Fibroblast of skin of scalp (primary cell): ENCODE measurements around the gene COL4A1. TPM values are rescaled to one million over a fixed set of nuclear protein-coding genes. Genes with fewer than 3 reads are reported as not detected.

Experiments
- DNase-seq: peaks from one replicate; pipeline ENCODE4 v3.0.0-alpha.2; 2013
- polyA plus RNA-seq, 2 experiments: library from polyadenylated mRNA; unstranded; fragments of 120-200 nt; gene quantifications; one replicate each; pipeline ENCODE4 v1.2.1, GENCODE V29; 2013; ENCODE audit not compliant: insufficient read length in 2 of 2

The COL4A1 gene
- 1,862 TPM for polyA plus RNA-seq (2013, experiment 1 of 2; ENCODE audit: insufficient read length)
- polyA plus RNA-seq (2013, experiment 2 of 2; ENCODE audit: insufficient read length): 1,948 TPM

DNA sequence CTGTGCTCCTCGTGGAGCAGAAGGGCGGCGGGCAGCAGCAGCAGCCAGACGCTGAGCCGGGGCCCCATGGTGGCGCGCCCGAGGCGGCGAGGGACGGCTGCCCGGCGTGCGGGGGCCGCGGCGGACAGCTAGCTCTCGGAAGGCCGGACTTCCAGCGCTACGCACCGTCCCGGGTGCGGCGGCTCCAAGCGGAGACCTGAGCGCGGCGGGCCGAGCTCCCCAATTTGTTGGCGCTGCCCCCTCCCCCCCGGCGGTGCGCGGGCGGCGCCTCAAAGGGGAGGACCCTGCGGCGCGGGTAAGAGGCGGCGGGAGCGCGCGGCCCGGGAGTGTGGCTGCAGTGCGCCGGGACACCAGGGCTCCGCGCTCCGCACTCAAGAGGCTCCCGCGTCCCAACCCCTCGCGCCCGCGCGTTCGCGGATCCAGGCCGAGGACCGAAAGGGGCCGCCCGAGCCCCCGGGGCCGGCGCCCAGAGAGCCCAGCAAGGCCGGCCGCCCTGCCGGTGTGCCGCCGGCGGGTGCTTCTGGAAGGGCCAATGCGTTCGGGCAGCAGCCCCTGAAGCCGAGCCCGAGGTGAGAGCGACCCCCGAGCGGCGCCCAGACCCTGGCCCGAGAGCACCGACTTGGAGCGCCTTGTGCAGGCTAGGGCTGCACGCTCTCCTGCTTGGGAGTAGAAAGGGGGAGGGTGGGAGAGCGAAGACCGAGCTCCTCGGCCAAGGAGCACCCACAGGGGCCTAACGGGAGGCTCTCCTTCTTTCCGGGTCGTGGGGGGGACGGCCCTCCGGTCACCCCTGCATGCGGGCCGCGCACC is at the start of gene COL4A1, which contains the start of gene COL4A2:
COL4A1 (minus strand) TSS at position 198 of the 807 bp plus-strand sequence; CDS start at position 68, 130 bp downstream.
COL4A2 (plus strand) TSS at position 325 of the 807 bp plus-strand sequence. CDS start 620 bp downstream, outside the sequence.
- peak; percentile 87 for DNase-seq

DNA sequence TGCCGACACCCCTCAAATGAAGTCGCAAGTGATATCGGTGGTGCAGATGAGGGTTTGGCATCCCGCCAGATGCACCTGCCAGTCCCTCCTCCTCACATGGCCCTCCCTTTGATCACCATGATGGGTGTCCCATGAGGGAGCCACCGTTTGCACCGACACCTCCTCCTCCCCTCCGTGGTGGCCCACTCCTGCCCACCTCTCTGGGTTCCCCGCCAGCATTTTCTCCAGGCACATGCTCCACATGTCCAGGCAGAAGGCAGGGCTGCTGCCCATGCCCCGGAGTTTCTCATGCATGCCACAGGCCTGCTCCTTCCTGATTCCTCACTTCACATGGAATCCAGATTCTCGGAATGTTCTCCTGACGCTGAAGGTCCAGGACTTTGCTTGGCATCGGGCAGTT is 49.4 kb upstream of the COL4A1 start:
- peak; percentile 31 for DNase-seq

DNA sequence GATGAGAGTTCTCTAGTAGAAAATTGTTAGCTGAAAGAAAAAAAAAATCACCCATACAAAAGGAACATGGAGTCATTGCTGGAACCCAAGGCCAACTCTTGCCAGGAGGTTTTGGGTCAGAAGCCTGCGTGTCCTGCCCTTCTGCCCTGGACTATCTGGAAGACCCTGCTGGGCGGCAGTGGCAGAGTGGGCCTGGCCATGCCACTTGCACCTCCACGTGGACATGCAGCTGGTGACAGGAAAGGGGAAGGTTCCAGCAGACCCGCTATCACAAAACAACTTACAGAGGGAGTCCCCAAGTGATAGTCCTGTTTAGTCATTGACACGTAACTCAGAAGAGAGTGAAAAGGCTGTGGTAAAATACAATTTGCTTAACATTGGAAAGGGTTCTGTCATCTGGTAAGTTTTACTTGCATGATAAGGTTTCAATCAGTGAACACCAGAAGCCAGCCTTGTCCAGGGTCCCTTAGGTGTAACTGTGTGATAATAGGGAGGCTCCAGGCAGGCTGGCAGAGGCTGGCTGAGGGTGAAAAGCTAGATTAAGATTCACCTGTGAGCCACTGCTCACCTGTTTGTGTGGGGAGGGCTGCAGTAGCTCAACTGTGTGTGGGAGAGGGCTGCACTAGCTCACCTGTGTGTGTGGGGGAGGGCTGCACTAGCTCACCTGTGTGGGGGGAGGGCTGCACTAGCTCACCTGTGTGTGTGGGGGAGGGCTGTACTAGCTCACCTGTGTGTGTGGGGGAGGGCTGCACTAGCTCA is 47.9 kb upstream of the COL4A1 start:
- no peak for DNase-seq

DNA sequence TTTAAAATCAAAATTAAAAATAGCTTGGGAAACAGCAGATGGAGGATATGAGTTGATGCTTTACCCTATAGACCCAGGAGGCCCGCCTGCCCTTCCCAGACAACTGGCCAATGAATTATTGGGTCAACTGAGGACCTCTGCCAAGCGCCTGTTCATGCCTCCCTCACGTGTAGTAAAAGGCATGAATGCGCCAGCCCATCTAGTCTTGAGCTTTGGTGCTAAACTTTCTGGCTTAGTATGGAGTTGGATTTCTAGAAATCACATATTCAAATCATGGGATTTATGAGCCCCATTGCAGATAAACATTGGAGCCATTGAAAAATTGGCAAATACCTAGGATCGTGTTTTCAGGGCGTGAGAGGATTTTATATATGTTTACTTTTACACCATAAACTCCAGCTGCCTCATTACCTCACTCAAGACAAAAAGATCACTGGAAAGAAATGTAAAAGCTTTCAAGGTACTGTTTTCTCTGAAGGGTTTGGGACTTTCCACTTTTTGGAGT is 47.2 kb upstream of the COL4A1 start:
- DNase-seq: no peak

DNA sequence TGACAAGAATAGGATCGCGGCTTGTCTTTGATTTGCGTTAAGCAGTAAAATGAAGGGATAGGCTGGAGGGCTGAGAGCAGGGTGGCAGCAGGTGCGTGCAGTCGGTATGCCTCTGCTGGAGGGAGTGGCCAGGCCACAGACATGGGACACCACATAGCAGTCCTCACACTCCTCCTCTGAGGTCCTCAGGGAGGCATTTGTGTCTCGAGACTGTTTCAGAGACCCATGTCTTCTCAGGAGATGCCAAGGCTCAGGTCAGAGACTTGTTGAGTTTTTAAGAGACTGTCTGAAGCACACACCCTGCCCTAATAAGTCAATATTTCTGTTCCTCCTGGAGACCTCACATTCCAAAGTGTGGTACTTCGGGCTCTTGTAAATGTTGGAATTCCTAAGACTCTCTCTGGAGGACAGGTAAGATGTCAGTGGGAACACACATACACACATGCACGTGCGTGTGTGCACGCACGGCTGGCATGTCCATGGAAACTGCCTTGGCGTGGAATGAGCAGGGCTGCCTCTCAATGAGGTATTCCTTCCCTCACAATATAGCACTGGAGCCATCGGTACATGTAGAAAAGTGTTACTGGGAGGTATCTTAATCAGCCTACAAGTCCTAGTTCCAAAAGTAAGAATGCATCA is 46.5 kb upstream of the COL4A1 start:
- no peak for DNase-seq

DNA sequence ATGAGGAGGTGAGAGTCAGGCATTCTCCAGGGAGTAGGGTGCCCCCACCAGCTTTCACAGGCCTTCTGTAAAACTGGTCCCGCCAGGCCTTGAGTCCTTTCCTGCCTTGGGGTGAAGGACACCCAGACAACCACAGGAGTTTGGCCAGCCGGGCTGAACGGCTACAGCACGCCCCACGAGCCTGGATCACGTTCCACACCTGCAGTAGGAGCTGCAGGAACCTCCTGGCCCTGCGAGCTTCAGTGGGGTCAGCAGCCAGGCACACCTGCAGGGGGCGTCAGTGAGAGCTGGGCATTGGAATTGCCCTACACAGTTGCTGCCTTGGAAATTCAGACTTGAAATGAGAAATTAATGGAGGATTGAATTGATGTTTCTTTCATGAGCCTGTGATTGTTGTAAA is 45.8 kb upstream of the COL4A1 start:
- no peak for DNase-seq

DNA sequence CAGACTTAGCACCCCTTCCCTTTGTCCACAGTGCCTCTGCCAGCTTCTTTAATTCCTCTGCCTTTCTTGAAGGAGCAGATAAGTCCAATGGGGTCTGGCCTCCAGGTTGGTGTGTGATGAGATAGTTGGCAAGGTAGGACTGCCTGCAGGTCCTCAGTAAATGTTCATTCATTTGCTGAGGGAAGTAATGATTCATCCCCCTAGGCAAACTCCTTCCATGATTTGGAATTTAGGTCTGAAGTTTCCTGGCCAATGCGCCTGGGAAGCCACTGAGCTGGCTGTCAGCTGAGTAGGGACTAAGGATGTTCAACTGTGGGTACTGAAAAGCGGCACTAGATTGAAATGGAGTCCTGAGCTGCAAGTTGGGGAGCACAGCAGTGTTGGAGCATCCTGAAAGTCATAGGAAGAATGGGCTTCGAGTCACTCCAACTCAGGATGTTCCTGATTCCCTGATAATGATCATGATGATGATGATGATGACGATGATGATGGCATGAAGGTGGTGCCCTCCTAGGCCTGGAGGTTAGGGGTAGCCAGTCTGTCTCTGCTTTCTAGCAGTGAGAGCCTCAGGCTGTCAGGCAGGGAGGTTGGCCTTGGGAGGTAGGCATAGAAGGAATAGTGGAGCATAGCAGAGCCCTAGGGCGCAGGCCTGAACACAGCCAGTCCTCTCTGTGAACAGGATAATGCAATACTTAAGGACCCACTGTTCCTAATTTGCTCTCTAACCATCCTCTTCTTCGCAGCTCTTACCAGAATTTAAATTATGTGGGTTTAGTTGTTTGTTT is 44.9 kb upstream of the COL4A1 start:
- DNase-seq: no peak

DNA sequence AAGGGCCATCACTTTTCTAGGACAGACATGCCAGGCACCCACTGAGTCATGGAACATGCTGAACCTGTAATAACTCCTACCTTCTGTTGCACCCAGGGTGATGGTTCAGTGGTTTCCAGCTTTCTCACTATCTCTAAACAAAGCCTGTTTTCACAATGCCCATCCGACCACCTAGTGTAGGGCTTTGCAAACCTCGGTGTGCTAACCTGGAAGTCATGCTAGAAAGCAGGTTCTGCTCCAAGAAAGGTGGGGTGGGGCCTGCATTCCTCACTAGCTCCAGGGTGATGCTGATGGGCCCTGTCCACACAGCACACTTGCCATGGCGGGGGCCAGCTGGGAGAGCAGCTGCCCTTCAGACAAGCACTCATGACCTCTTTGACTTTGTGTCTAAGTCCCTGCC is 43.6 kb upstream of the COL4A1 start:
- no peak for DNase-seq

DNA sequence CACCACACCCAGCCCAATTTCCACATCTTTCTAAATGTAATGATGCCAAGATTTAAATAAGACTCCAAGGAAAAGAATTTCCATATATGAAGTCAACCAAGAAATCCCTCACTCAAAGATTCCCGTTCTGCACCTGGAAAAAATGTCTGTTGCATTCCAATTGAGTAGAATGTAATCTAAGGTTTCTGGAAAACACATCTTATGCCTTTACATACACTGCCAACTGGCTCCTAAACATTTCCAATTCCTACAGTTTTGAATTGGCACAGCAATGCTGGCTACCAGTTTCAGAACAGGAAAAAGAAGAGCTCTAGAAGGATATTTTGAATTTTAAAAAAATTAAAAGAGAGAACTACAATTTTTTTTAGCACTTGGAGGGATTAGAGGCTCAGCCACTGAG is 43.1 kb upstream of the COL4A1 start:
- no peak for DNase-seq

DNA sequence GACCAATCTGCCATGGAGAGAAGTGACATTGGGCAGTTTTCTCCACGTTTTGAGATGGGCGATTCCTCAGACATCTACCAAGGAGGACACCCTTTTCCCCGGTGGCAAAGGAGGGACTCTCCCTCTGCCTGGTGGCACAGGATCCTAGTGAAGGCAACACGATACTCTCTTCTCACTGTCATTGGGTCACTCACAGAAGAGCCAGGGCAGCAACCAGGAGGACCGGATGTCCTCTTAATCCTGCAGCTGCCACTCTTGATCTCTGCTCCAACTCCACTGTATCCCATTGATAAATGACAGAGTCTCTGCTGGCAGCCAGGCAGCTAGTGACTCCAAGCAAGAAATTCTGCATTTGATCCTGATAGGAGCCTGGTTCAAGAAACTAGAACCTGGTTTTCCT is 42.3 kb upstream of the COL4A1 start:
- no peak for DNase-seq

DNA sequence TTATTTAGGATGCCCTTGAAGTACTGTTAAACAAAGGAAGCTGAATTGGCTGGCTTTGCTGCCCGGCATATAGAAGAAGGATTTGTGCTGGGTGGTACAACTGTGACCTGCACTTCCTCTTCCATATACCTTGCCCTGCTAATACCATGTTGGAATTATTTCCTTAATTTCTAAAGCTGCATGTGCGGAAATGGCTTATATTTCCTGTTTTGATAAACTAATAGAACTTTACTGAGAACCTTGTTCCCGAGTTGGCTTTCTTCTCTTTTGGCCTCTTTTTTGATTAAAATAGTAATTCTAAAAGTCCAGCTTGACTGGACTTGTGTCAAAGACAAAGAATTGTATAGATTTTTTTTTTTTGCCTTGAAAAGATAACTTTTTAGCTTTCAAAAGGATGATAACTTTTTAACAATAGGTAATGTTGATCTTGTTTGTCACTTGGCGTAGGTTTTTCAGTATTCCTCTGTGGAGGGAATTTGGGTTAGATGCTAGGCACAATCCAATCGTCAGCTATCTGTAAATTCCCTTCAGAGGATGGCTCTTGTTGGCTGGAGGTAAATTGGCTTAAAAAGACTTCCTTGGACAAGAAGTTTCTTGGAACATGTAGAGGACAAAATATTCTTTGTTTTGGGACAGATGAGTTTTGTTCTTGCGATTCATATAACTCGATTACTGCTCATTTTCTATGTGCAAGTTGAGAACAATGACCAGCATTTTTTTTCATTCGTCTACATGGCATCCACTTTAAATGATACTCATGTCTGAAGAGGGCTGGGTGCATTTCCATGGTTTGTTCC is 41.5 kb upstream of the COL4A1 start:
- no peak for DNase-seq

DNA sequence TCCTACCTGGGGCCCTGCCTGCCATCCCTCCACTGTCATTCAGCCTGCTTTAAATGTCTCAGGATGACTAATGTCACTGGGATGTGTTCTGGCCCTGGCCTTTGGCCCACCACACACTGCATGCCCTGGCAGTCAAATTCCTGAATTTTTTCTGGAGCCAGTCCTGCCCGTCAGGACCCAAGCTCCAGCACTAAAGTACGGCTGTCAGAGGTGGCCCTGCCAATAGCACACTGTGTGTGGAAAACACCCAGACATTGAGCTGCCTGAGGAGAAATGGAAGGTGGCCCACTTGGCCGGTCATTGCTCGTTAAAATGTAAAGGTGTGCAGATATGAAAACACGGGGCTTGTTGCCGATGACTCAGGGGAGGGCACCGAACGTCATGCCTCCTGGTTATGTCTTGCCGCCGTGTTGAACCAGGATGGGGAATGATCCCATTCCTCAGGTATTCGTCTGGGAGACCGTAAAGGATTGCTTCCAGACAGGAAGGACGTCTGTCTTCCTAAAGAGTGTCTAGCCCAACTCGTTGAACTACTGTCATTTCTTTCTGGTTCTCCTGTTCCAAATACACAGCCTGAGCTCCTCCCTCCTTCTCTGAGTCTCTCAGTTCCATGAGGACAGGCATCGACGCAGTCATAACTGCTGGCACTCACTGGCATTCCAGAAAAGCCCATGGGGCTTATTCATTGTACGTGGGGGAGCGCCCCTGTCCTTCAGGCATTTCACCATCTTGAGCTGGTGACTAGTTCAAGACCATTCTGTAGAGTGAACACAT is 40.8 kb upstream of the COL4A1 start:
- DNase-seq: peak; percentile 95

DNA sequence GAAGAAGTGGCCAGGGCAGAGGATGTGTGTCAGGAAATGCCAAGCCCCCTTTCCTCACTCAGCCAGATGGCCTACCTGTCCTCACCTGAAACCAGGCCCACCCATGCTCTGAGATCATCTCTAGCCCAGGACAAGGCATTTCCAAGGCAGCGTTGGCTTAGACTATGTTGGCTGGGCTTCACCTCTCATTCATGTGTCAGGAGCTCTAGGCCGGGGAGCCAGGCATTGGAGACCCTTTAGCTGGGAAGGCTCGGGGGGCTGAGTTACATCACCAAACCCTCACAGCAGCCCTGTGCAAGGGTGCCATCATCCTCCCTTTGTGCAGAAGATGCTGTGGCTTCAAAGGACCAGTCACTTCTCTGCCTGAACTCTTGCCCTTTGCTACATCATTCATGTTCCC is 40.1 kb upstream of the COL4A1 start:
- no peak for DNase-seq

DNA sequence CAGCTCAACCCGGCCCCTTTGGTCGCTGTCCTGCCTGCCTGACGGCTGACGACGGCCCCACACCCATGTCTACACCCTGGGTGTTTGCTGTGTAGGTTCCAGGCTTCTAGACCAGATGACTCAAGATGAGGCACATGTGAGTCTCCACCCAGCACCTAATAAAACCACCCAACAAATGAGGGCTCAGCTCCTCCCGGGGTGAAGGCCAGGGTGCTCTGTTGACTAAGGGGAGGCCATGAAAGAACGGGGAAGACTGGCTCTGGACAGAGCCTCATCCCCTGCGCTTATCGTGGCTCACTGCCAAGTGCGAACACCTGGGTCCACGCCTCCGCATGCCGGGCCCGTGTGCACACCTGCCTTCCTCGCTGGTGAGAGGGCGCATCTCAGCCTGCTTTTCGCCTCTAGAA is 39.7 kb upstream of the COL4A1 start:
- DNase-seq: no peak

DNA sequence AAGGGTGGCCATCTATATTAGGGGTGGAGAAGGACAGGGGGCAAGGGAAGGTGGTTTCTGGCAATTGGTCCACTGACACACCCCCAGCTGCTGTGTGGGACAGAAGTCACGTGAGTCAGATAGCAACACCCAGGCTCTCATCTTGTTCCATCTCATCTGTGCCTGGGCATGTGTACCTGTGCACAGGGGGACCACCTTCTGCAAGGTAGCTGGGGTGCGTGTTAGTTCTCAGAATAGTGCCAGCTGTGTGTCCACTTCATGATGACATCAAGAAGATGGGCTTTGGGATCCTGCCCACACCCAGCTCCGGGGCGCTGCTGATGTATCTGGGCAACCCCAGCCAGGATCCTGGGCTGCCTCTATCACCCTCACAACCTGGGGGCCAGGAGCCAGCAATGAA is 38.7 kb upstream of the COL4A1 start:
- DNase-seq: no peak

DNA sequence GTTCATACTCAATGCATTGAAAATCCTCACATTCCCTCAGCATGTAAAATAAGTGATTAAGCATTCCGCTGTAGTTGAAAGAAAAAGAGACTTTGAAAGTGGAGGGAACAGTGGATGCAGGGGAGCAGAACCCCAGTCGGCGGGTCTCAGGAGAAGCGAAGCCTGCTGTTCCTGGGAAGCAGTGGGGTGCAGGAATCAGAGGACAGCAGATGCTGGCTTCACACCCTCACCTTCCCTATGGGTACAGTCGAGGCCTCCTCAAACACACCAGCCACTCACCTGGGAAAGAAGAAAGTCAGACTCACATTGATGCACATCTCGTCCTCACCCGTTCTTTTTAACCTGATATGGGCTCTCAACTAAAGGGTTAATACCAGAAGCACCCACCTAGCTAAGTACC is 38.3 kb upstream of the COL4A1 start:
- no peak for DNase-seq

DNA sequence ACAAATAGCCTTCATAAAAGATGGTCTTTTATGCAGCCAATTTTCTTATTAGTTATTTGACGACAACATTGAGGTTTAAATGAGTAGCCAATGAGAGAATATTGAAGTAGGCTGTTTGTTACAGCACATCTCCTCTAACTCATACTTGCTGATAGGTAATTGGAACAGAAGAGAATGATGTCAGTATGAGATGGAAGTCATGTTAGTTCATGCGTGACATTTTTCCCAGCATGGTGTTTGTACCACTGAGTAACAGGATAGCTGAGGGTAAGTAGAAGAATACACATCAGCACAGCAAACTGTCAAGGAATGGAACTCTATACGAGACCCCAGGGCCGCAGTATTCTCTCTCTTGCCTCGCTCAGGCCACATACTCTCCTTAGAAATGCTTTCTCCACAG is 37.4 kb upstream of the COL4A1 start:
- no peak for DNase-seq

DNA sequence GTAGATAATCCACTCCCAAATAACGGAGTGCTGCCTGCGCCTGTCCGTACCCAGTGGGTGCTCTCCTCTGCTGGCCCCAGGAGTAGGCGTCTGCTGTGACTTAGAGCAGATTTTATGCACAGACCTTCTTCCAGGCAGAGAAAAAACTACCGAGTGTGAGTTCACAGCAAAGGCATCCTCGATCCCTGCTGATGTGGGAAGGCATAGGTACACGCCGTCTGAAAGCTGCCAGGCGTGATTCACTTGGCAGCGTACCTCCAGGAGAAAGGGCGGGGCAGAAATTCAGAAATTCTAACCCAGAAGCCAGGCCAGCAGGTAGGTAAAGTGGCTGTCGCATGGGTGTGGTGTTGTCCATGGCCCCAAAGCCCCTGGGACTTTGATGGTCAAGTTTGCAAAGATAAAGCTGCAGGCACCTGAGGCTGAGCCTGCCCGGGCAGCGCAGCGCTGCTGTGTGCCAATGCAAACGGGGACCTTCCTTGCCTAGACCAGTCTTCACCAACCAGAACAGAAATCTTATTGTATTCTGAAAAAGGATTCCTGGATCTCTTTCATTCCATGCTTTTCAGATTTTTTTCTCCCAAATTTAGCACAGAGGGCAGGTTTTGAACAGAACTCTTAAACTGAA is 36.4 kb upstream of the COL4A1 start:
- DNase-seq: no peak

DNA sequence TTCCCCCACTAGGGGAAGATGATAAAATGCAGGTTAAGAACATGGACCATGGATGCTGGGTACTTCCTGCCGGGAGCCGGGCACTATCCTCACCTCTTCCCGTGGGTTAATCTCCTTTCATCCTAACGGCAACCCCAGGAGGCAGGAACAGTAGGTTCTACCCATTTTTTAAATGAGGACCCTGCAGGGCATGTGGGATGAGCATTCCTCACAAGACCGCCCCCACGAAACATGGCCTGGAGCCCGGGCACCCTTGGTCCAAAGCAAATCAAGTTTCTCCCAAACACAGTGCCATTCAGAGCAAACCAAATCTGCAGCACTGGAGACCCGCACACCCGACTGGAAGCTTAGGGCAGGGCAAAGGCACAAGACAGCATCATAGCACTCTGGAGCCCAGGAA is 35.5 kb upstream of the COL4A1 start:
- no peak for DNase-seq
